LNCaP clone FGC (cell line): Measurements from ENCODE around the gene DLX3.

ENCODE experiments used
- DNase-seq: peaks from one replicate; pipeline ENCODE4 v3.0.0-alpha.2; 2011; ENCODE audit warnings: low read depth
- H3K4me3 ChIP-seq: 2 replicates; pipeline ENCODE4 v1.5.1; 2011; ENCODE audit warnings: mild to moderate bottlenecking, low read depth, low read length, control low read depth
- CTCF ChIP-seq: IDR thresholded peaks from 2 replicates; pipeline ENCODE4 v1.5.1; 2012; ENCODE audit warnings: mild to moderate bottlenecking; ENCODE audit not compliant: control insufficient read depth, insufficient read depth; ENCODE audit errors: extremely low read depth

The DLX3 gene

GRCh38 chr17:49973271-49973615, 21.8 kb downstream of the DLX3 start:
- DNase-seq: no peak
- no peak for TF ChIP-seq CTCF
- H3K4me3 ChIP-seq: no peak overlapping the region

GRCh38 chr17:49972486-49973270, 22.3 kb downstream of the DLX3 start:
- no peak overlapping the region for H3K4me3 ChIP-seq
- no peak for TF ChIP-seq CTCF
- DNase-seq: no peak

GRCh38 chr17:49971848-49972485, 23.1 kb downstream of the DLX3 start:
- no peak overlapping the region for H3K4me3 ChIP-seq
- no peak for DNase-seq
- no peak for TF ChIP-seq CTCF

DNA sequence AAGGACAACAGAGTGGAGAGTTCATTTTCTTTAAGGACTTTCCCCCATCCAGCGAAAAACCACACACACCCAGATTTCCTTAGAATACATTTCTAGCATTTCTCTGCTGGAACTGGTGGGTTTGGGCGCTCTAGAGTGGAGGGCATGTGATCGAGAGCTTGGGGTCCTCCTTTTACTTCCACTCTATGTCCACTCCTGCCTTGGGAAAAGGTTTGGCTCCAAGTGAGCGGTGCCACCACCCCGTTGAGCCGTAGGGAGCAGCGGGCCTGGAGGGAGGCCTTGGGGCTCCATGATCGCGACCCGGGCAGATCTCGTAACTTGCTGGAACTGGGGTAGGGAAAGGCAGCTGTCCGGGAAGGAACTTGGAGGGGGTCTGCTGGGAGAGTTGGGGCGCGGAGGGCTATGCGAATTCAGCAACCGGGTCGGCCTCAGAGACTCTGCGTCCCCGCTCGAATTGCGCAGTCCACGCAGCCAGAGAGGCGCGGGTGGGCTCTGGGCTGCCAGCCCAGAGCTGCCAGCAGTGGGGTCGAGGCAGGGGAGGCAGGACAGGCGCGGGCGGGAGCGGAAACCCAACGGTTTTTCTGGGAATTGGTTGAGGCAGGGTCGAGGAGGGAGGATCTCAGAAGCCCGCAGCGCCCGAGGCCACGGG, 23.7 kb downstream of the DLX3 start:
- no peak for TF ChIP-seq CTCF
- no peak overlapping the region for H3K4me3 ChIP-seq
- no peak for DNase-seq

GRCh38 chr17:49970498-49970897, 24.5 kb downstream of the DLX3 start:
- DNase-seq: no peak
- no peak for TF ChIP-seq CTCF
- no peak overlapping the region for H3K4me3 ChIP-seq

- DNase-seq: no peak
- H3K4me3 ChIP-seq: no peak overlapping the region
- no peak for TF ChIP-seq CTCF
Measured at GRCh38 chr17:49969795-49970389, 25.1 kb downstream of the DLX3 start.
